Prostate gland (tissue), 2 donors: ENCODE data around the gene GTF2H2C_2.
"Not testable (repeated sequence)": the region's sequence is repeated elsewhere in the genome, so short reads cannot be mapped to it uniquely, and the experiment has no call there.

Experiments
- DNase-seq: peaks from one replicate; pipeline ENCODE4 v3.0.0-alpha.2; 2019; ENCODE audit warnings: low spot score
- H3K27ac ChIP-seq, 2 donors: fragments of 200-600 bp; sonication (generic); 2 replicates each; pipeline ENCODE4 v1.5.1; 2017 to 2019
- H3K27me3 ChIP-seq: fragments of 200-600 bp; sonication (generic); replicated peaks from 2 replicates; pipeline ENCODE4 v1.5.1; 2019; ENCODE audit not compliant: insufficient read depth
- H3K36me3 ChIP-seq, 2 donors: fragments of 200-600 bp; sonication (generic); 1 replicate in 1 of 2; 2 replicates in 1 of 2; pipeline versions ENCODE4 v1.5.1 to v1.8.1; 2017 to 2019
- H3K4me1 ChIP-seq: fragments of 200-600 bp; sonication (generic); replicated peaks from 2 replicates; pipeline ENCODE4 v1.5.1; 2019
- H3K4me3 ChIP-seq, 2 donors: fragments of 200-600 bp; sonication (generic); 2 replicates each; pipeline ENCODE4 v1.5.1; 2017 to 2019
- H3K9me3 ChIP-seq: fragments of 200-600 bp; sonication (generic); 2 replicates; pipeline ENCODE4 v1.5.1; 2017
- CTCF ChIP-seq, 4 experiments: fragments of 200-600 bp in 2 of 4; fragments of 450-650 bp in 2 of 4; sonication (generic) in 2 of 4; IDR thresholded peaks; 1 replicate in 3 of 4; 2 replicates in 1 of 4; pipeline ENCODE4 v1.5.1; 2016 to 2019; ENCODE audit warnings: antibody characterized with exemption in 4 of 4, mild to moderate bottlenecking in 2 of 4, moderate library complexity in 2 of 4
- WGBS: methylation state at CpG from one replicate; pipeline ENCODE4 v1.1.5; 2018; 5-methylcytosine and 5-hydroxymethylcytosine counted together
- intact Hi-C: fragments of 100-400 bp; cut with DNase I; formaldehyde crosslinking; loops from one replicate; pipeline ENCODE4 v1.14.2; 2022

The GTF2H2C_2 gene

GRCh38 chr5:70415117-70415516 lies at the start of gene GTF2H2C_2:
Gene GTF2H2C_2, plus strand, starts transcription at chr5:70415368.
- H3K36me3 ChIP-seq, H3K27ac ChIP-seq, DNase-seq, intact Hi-C loops, H3K4me3 ChIP-seq, H3K9me3 ChIP-seq, H3K27me3 ChIP-seq, H3K4me1 ChIP-seq: not testable (repeated sequence)
- WGBS = no CpG with 5 or more reads among the region's 39 CpGs

GRCh38 chr5:70400984-70401686 lies 14.0 kb upstream of the GTF2H2C_2 start:
- Histone ChIP-seq H3K4me3 (peak overlapping the region; percentile 28 to 31), H3K27ac (peak overlapping the region; percentile 55 to 58)
- WGBS = no CpG with 5 or more reads among the region's 71 CpGs

GRCh38 chr5:70421322-70421721 lies 6.2 kb downstream of the GTF2H2C_2 start:
- H3K4me3 ChIP-seq, H3K27ac ChIP-seq, H3K27me3 ChIP-seq, DNase-seq, H3K9me3 ChIP-seq, H3K36me3 ChIP-seq, H3K4me1 ChIP-seq, intact Hi-C loops: not testable (repeated sequence)
- WGBS = no CpG with 5 or more reads among the region's 1 CpG

More at GRCh38 chr5:70400984-70401686, 14.0 kb upstream of the GTF2H2C_2 start:
- H3K9me3 ChIP-seq, H3K36me3 ChIP-seq, H3K27me3 ChIP-seq, H3K4me1 ChIP-seq, intact Hi-C loops: not testable (repeated sequence)
- TF ChIP-seq CTCF (IDR thresholded peaks at IDR 0.05) = peak in 2 of 4 experiments; percentile 10 to 20
- peak; percentile 20 for DNase-seq

- intact Hi-C loops, H3K27me3 ChIP-seq: not testable (repeated sequence)
- WGBS = no CpG with 5 or more reads among the region's 3 CpGs
Observed at GRCh38 chr5:70423215-70423614, 8.0 kb downstream of the GTF2H2C_2 start.

GRCh38 chr5:70438518-70438917 lies 23.4 kb downstream of the GTF2H2C_2 start:
- WGBS = no CpG with 5 or more reads among the region's 2 CpGs
- intact Hi-C loops, H3K9me3 ChIP-seq, H3K4me1 ChIP-seq, H3K4me3 ChIP-seq, H3K27ac ChIP-seq, H3K27me3 ChIP-seq, H3K36me3 ChIP-seq, DNase-seq: not testable (repeated sequence)

More at GRCh38 chr5:70423215-70423614, 8.0 kb downstream of the GTF2H2C_2 start:
- not testable (repeated sequence) for H3K4me1 ChIP-seq, H3K4me3 ChIP-seq, H3K9me3 ChIP-seq, DNase-seq, H3K36me3 ChIP-seq, H3K27ac ChIP-seq

GRCh38 chr5:70449565-70449964 lies 34.4 kb downstream of the GTF2H2C_2 start:
- H3K27me3 ChIP-seq, H3K36me3 ChIP-seq, DNase-seq, H3K4me1 ChIP-seq, intact Hi-C loops, H3K27ac ChIP-seq, H3K4me3 ChIP-seq, H3K9me3 ChIP-seq: not testable (repeated sequence)
- WGBS = no CpG with 5 or more reads among the region's 1 CpG

- intact Hi-C loops, H3K27ac ChIP-seq, H3K4me1 ChIP-seq, H3K4me3 ChIP-seq, DNase-seq, H3K27me3 ChIP-seq, H3K36me3 ChIP-seq, H3K9me3 ChIP-seq: not testable (repeated sequence)
- no CpG with 5 or more reads among the region's 7 CpGs for WGBS
Observed at GRCh38 chr5:70451249-70451984, 36.2 kb downstream of the GTF2H2C_2 start.

- H3K9me3 ChIP-seq, H3K4me3 ChIP-seq, H3K4me1 ChIP-seq, DNase-seq, H3K27ac ChIP-seq, intact Hi-C loops, H3K36me3 ChIP-seq, H3K27me3 ChIP-seq: not testable (repeated sequence)
- WGBS = no CpG with 5 or more reads among the region's 6 CpGs
Observed at GRCh38 chr5:70457093-70457492, 41.9 kb downstream of the GTF2H2C_2 start.

GRCh38 chr5:70459188-70459587 lies 44.0 kb downstream of the GTF2H2C_2 start:
- DNase-seq, H3K9me3 ChIP-seq, H3K4me3 ChIP-seq, H3K4me1 ChIP-seq, H3K36me3 ChIP-seq, H3K27ac ChIP-seq, intact Hi-C loops, H3K27me3 ChIP-seq: not testable (repeated sequence)
- whole genome bisulfite sequencing = no CpG with 5 or more reads among the region's 13 CpGs

- DNase-seq, H3K4me3 ChIP-seq, H3K4me1 ChIP-seq, H3K27ac ChIP-seq, H3K36me3 ChIP-seq, intact Hi-C loops, H3K27me3 ChIP-seq, H3K9me3 ChIP-seq: not testable (repeated sequence)
- no CpG with 5 or more reads among the region's 6 CpGs for WGBS
Observed at GRCh38 chr5:70461984-70462383, 46.8 kb downstream of the GTF2H2C_2 start.

GRCh38 chr5:70464019-70464637 lies 49.0 kb downstream of the GTF2H2C_2 start:
- intact Hi-C loops, H3K36me3 ChIP-seq, H3K4me1 ChIP-seq, H3K27me3 ChIP-seq, DNase-seq, H3K4me3 ChIP-seq, H3K9me3 ChIP-seq, H3K27ac ChIP-seq: not testable (repeated sequence)
- no CpG with 5 or more reads among the region's 5 CpGs for WGBS
